HepG2 (cell line): ENCODE data around the gene SPON1. TPM values are rescaled to one million over a fixed set of nuclear protein-coding genes. Genes with fewer than 3 reads are reported as not detected.

Source experiments
- ATAC-seq: fragments of 200-7000 bp; cut with Tn5 transposase; 3 replicates; pipeline ENCODE4 v1.9.1; 2020; ENCODE audit warnings: mild to moderate bottlenecking, moderate library complexity
- BruUV-seq: library from RNA; stranded (reverse); fragments of 400-500 nt; replicated peaks from 2 replicates; lab custom pipeline; 2021; lab: Mats Ljungman, UMichigan
- CTCF ChIA-PET: fragments of 300-600 bp; formaldehyde crosslinking; extraction: SDS; loops from one replicate; lab custom pipeline; 2021; ENCODE audit warnings: low total read pairs, inconsistent platforms, low intra/inter-chr PET ratio; lab: Yijun Ruan, JAX
- POLR2A ChIA-PET: fragments of 350-600 bp; sonication (Branson Sonifier 250); formaldehyde crosslinking; loops from one replicate; lab custom pipeline; 2020; ENCODE audit warnings: antibody characterized with exemption, inconsistent platforms; lab: Yijun Ruan, JAX
- DNase-seq: peaks from one replicate; pipeline ENCODE4 v3.0.0-alpha.2; 2015; ENCODE audit warnings: low spot score
- FAIRE-seq: peaks from 3 replicates; lab custom pipeline; 2011; peaks lifted over from hg19 to GRCh38; lab: Jason Lieb, UNC
- H2AFZ ChIP-seq: one replicate; pipeline ENCODE4 v1.6.1; 2011; ENCODE audit warnings: low read length, inconsistent platforms
- H3K27ac ChIP-seq: fragments of 300-600 bp; 3 replicates; pipeline ENCODE4 v1.8.0; 2011; ENCODE audit warnings: mixed run types, mild to moderate bottlenecking, mixed read lengths, low read length, inconsistent platforms; ENCODE audit not compliant: insufficient read depth; ENCODE audit errors: extremely low read length
- H3K27me3 ChIP-seq, 2 experiments: fragments of 200-600 bp in 1 of 2; 2 replicates in 1 of 2; 3 replicates in 1 of 2; pipeline versions ENCODE4 v1.6.0 to v1.8.0; 2011; ENCODE audit warnings: low read length in 2 of 2, mild to moderate bottlenecking in 2 of 2, moderate library complexity in 2 of 2, inconsistent platforms in 1 of 2; ENCODE audit not compliant: insufficient read depth in 2 of 2, control insufficient read depth in 1 of 2
- H3K36me3 ChIP-seq, 2 experiments: fragments of 200-600 bp in 1 of 2; replicated peaks in 1 of 2; 2 replicates in 1 of 2; 3 replicates in 1 of 2; pipeline versions ENCODE4 v1.5.1 to v1.8.0; 2011; ENCODE audit warnings: low read length in 2 of 2, inconsistent platforms in 1 of 2; ENCODE audit not compliant: insufficient read depth in 2 of 2, control insufficient read depth in 1 of 2
- H3K4me1 ChIP-seq: 2 replicates; pipeline ENCODE4 v1.5.1; 2012; ENCODE audit warnings: low read length, inconsistent platforms; ENCODE audit not compliant: insufficient read depth
- H3K4me2 ChIP-seq: 2 replicates; pipeline ENCODE4 v1.6.0; 2011; ENCODE audit warnings: low read depth, low read length, inconsistent platforms
- H3K4me3 ChIP-seq, 3 experiments: fragments of 200-600 bp in 1 of 3; sonication (generic), shearing (Covaris generic) in 1 of 3; replicated peaks in 1 of 3; 2 replicates each; pipeline ENCODE4 v1.5.1; 2011 to 2016; ENCODE audit warnings: low read length in 3 of 3, inconsistent platforms in 2 of 3, low read depth in 2 of 3, mild to moderate bottlenecking in 2 of 3, control low read depth in 1 of 3, mixed read lengths in 1 of 3; ENCODE audit not compliant: insufficient read depth in 1 of 3
- H3K79me2 ChIP-seq: one replicate; pipeline ENCODE4 v1.6.1; 2011; ENCODE audit warnings: low read length, inconsistent platforms; ENCODE audit not compliant: insufficient read depth
- H3K9ac ChIP-seq: 2 replicates; pipeline ENCODE4 v1.6.0; 2011; ENCODE audit warnings: mild to moderate bottlenecking, low read depth, low read length, inconsistent platforms; ENCODE audit not compliant: insufficient read depth
- H3K9me3 ChIP-seq: 2 replicates; pipeline ENCODE4 v1.5.1; 2012; ENCODE audit warnings: mild to moderate bottlenecking, low read length
- H4K20me1 ChIP-seq: 2 replicates; pipeline ENCODE4 v1.6.0; 2011; ENCODE audit warnings: inconsistent platforms, mild to moderate bottlenecking, low read length, moderate library complexity; ENCODE audit not compliant: insufficient read depth
- ARNT2 ChIP-seq: sonication (generic); formaldehyde crosslinking; IDR thresholded peaks from 2 replicates; pipeline ENCODE4 v1.8.0; 2022; ENCODE audit warnings: mild to moderate bottlenecking, low read depth, missing genetic modification reagents, moderate library complexity
- CENPBD1 ChIP-seq: sonication (generic); formaldehyde crosslinking; IDR thresholded peaks from 2 replicates; pipeline ENCODE4 v1.8.0; 2022; ENCODE audit warnings: missing genetic modification reagents, low read depth, mild to moderate bottlenecking, borderline replicate concordance
- ETV5 ChIP-seq: IDR thresholded peaks from 2 replicates; pipeline ENCODE4 v1.6.1; 2018; ENCODE audit warnings: missing biosample characterization, missing genetic modification reagents, inconsistent platforms, borderline replicate concordance
- MAX ChIP-seq: IDR thresholded peaks from 2 replicates; pipeline ENCODE4 v1.6.1; 2012; ENCODE audit warnings: inconsistent platforms
- POGK ChIP-seq: sonication (generic); formaldehyde crosslinking; conservative IDR thresholded peaks from 2 replicates; pipeline ENCODE4 v1.8.0; 2022; ENCODE audit warnings: mild to moderate bottlenecking, moderate library complexity, missing genetic modification reagents
- RELA ChIP-seq: sonication (generic); formaldehyde crosslinking; IDR thresholded peaks from 2 replicates; pipeline ENCODE4 v1.4.0; 2020; ENCODE audit warnings: missing genetic modification reagents
- RORA ChIP-seq: sonication (generic); formaldehyde crosslinking; IDR thresholded peaks from 2 replicates; pipeline ENCODE4 v1.5.0; 2020; ENCODE audit warnings: mild to moderate bottlenecking, missing genetic modification reagents, moderate library complexity
- TCF12 ChIP-seq, 2 experiments: fragments of 450-650 bp in 1 of 2; sonication (generic) in 1 of 2; formaldehyde crosslinking in 1 of 2; IDR thresholded peaks; 2 replicates each; pipeline versions ENCODE4 v1.6.1 to v1.8.0; 2017 to 2022; ENCODE audit warnings: antibody characterized with exemption in 1 of 2, mild to moderate bottlenecking in 1 of 2, missing genetic modification reagents in 1 of 2, moderate library complexity in 1 of 2
- ZC3H13 ChIP-seq: sonication (generic); formaldehyde crosslinking; IDR thresholded peaks from 2 replicates; pipeline ENCODE4 v1.8.1; 2023; ENCODE audit warnings: mild to moderate bottlenecking, missing genetic modification reagents, moderate library complexity
- ZNF512 ChIP-seq: sonication (generic); formaldehyde crosslinking; IDR thresholded peaks from 2 replicates; pipeline ENCODE4 v1.4.0; 2020; ENCODE audit warnings: mild to moderate bottlenecking, missing genetic modification reagents
- ZNF597 ChIP-seq: sonication (generic); formaldehyde crosslinking; IDR thresholded peaks from 2 replicates; pipeline ENCODE4 v1.5.0; 2020; ENCODE audit warnings: missing genetic modification reagents
- ZNF652 ChIP-seq: IDR thresholded peaks from 2 replicates; pipeline ENCODE4 v1.6.1; 2016; ENCODE audit warnings: low read depth, borderline replicate concordance
- WGBS: methylation state at CpG from one replicate; pipeline ENCODE4 v1.1.6; 2017; ENCODE audit warnings: low lambda C conversion rate; 5-methylcytosine and 5-hydroxymethylcytosine counted together
- in situ Hi-C: cut with HindIII; loops from 2 replicates; pipeline ENCODE4 v1.10.0; 2017; ENCODE audit warnings: low pct_unique_long_range_greater_than_20kb; ENCODE audit not compliant: extremely low pct_ligation_motif_present
- intact Hi-C: fragments of 100-400 bp; cut with micrococcal nuclease; formaldehyde crosslinking; loops from one replicate; pipeline ENCODE4 v1.10.0; 2022; ENCODE audit not compliant: unreplicated experiment
- polyA plus RNA-seq, 8 experiments: library from polyadenylated mRNA; depleted of rRNA in 3 of 8; stranded (reverse) in 7 of 8; unstranded in 1 of 8; fragments of >200 nt; fragmentation: Illumina TruSeq in 4 of 8; extraction: Trizol in 4 of 8; gene quantifications; 2 replicates each; pipeline versions ENCODE4 v1.2.1 to v1.2.3, GENCODE V29; 2011 to 2016; ENCODE audit warnings: low read depth in 4 of 8, missing spikeins in 1 of 8, mixed read lengths in 1 of 8; ENCODE audit not compliant: insufficient read depth in 1 of 8
- total RNA-seq, 5 experiments: library from RNA; depleted of rRNA; stranded (reverse); fragments of >200 nt; fragmentation: Illumina TruSeq; extraction: Trizol; gene quantifications; 2 replicates each; pipeline ENCODE4 v1.2.3, GENCODE V29; 2016; ENCODE audit warnings: low read depth in 1 of 5

The SPON1 gene
- total and polyA plus RNA-seq, 2 of the 13 experiments (the other 11 are each of a cell fraction or from before 2014, with no cell fraction given): not detected

GRCh38 chr11:13972944-13973343 is 10.4 kb downstream of the SPON1 start:
- Histone ChIP-seq H3K27me3 (no peaks in the 10 kb centered on the region; a peak in 1 of 5 replicates), H3K4me2 (no peak overlapping the region), H4K20me1 (no peaks in the 10 kb centered on the region), H3K36me3 (no peaks in the 10 kb centered on the region), H3K9me3 (no peaks in the 10 kb centered on the region), H3K27ac (no peak overlapping the region), H3K9ac (no peak overlapping the region), H2AFZ (no peak overlapping the region), H3K4me1 (no peaks in the 10 kb centered on the region), H3K4me3 (no peak overlapping the region), H3K79me2 (no peaks in the 10 kb centered on the region)
- TF ChIP-seq ZC3H13 (CRISPR knock-in tag) (no peak), RORA (CRISPR knock-in tag) (no peak), RELA (no peak), ARNT2 (CRISPR knock-in tag) (no peak), MAX (no peak), TCF12 (IDR thresholded peaks at IDR 0.05) (no peak), TCF12 (CRISPR knock-in tag; IDR thresholded peaks at IDR 0.05) (no peak), ZNF597 (no peak), ZNF512 (CRISPR knock-in tag) (no peak), CENPBD1 (CRISPR knock-in tag) (no peak), POGK (no peak), ETV5 (CRISPR knock-in tag) (no peak), ZNF652 (CRISPR knock-in tag) (no peak)
- no peak for FAIRE-seq
- DNase-seq: no peak
- CTCF ChIA-PET: no interaction called here
- 0% methylated on average over 3 of the region's 3 CpGs for WGBS
- in situ Hi-C loops (no loop called here), intact Hi-C loops (loop anchor here (5.0 kb wide), 2 partner anchors 174 to 274 kb away; no protein-coding TSS in a partner anchor)
- no peak for ATAC-seq
- POLR2A ChIA-PET: no interaction called here
- no TSS peak for BruUV-seq
